Mucosa of rectum (tissue), 2 donors: ENCODE measurements around the gene ZNF69.
"Not testable (repeated sequence)": the region's sequence is repeated elsewhere in the genome, so short reads cannot be mapped to it uniquely, and the experiment has no call there.

Experiments
- H3K27ac ChIP-seq, 2 donors: one replicate each; pipeline ENCODE4 v1.7.0; 2013; ENCODE audit warnings: inconsistent platforms in 2 of 2, low read depth in 2 of 2, low read length in 2 of 2
- H3K27me3 ChIP-seq, 2 donors: one replicate each; pipeline ENCODE4 v1.7.0; 2013; ENCODE audit warnings: low read length in 2 of 2; ENCODE audit not compliant: control insufficient read depth in 2 of 2, insufficient read depth in 2 of 2
- H3K36me3 ChIP-seq, 2 donors: one replicate each; pipeline ENCODE4 v1.7.0; 2013; ENCODE audit warnings: low read length in 2 of 2; ENCODE audit not compliant: control insufficient read depth in 2 of 2, insufficient read depth in 2 of 2
- H3K4me1 ChIP-seq, 2 donors: one replicate each; pipeline ENCODE4 v1.7.0; 2013; ENCODE audit warnings: low read length in 2 of 2, mild to moderate bottlenecking in 1 of 2; ENCODE audit not compliant: control insufficient read depth in 2 of 2, insufficient read depth in 2 of 2
- H3K4me3 ChIP-seq, 2 donors: one replicate each; pipeline ENCODE4 v1.7.0; 2013; ENCODE audit warnings: low read length in 2 of 2
- H3K9ac ChIP-seq, 2 donors: one replicate each; pipeline ENCODE4 v1.7.0; 2013; ENCODE audit warnings: low read length in 2 of 2, low read depth in 1 of 2, mild to moderate bottlenecking in 1 of 2
- H3K9me3 ChIP-seq, 2 donors: one replicate each; pipeline ENCODE4 v1.7.0; 2013; ENCODE audit warnings: low read length in 2 of 2; ENCODE audit not compliant: control insufficient read depth in 2 of 2
- donor health status: healthy.
- donor health status: Normal muscosa, but diverticular disease.

ZNF69 gene

DNA sequence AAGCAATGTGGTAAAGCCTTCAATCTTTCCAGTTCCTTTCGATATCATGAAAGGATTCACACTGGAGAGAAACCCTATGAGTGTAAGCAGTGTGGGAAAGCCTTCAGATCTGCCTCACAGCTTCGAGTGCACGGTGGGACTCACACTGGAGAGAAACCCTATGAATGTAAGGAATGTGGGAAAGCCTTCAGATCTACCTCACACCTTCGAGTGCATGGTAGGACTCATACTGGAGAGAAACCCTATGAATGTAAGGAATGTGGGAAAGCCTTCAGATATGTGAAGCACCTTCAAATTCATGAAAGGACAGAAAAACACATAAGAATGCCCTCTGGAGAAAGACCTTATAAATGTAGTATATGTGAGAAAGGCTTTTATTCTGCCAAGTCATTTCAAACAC lies 61.6 kb downstream of the ZNF69 start:
- Histone ChIP-seq H3K9me3 (peaks cover 79 to 84% of the 10 kb centered on the region in 2 donors), H3K27me3 (no peaks in the 10 kb centered on the region), H3K27ac (no peak overlapping the region), H3K36me3 (peaks cover 51 to 67% of the 10 kb centered on the region in 2 donors), H3K9ac (no peak overlapping the region), H3K4me3 (peak overlapping the region in 1 of 2 donors; percentile 11), H3K4me1 (no peaks in the 10 kb centered on the region)

DNA sequence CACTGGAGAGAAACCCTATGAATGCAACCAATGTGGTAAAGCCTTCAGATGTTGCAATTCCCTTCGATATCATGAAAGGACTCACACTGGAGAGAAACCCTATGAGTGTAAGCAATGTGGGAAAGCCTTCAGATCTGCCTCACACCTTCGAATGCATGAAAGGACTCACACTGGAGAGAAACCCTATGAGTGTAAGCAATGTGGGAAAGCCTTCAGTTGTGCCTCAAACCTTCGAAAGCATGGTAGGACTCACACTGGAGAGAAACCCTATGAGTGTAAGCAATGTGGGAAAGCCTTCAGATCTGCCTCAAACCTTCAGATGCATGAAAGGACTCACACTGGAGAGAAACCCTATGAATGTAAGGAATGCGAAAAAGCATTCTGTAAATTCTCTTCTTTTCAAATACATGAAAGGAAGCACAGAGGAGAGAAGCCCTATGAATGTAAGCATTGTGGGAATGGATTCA lies 62.1 kb downstream of the ZNF69 start:
- peaks cover 75 to 80% of the 10 kb centered on the region in 2 donors for H3K9me3 ChIP-seq
- H3K27me3 ChIP-seq = not testable (repeated sequence)

DNA sequence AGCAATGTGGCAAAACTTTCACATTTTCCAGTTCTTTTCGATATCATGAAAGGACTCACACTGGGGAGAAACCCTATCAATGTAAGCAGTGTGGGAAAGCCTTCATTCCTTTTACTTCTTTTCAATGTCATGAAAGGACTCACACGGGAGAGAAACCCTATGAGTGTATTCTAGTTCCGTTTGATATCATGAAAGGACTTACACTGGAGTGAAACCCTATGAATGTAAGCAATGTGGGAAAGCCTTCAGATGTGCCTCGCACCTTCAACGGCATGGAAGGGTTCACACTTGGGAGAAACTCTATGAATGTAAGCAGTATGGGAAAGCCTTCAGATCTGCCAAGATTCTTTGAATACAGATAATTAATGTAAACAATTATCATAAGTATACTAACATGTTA lies 62.7 kb downstream of the ZNF69 start:
- peak overlapping the region in 1 of 2 donors; percentile 11 for H3K4me3 ChIP-seq
- peaks cover 40 to 57% of the 10 kb centered on the region in 2 donors for H3K36me3 ChIP-seq
- no peak overlapping the region for H3K27ac ChIP-seq
- H3K4me1 ChIP-seq = no peaks in the 10 kb centered on the region
- H3K9ac ChIP-seq = no peak overlapping the region
- no peaks in the 10 kb centered on the region for H3K27me3 ChIP-seq
- peaks cover 68 to 73% of the 10 kb centered on the region in 2 donors for H3K9me3 ChIP-seq

More for the DNA sequence above, 62.1 kb downstream of the ZNF69 start:
- not testable (repeated sequence) for H3K27ac ChIP-seq, H3K9ac ChIP-seq, H3K4me1 ChIP-seq
- H3K4me3 ChIP-seq = peak overlapping the region in 1 of 2 donors; percentile 11
- H3K36me3 ChIP-seq = peaks cover 46 to 63% of the 10 kb centered on the region in 2 donors
